Midbrain (tissue), 1 donor: ENCODE results near the gene BMP7.
"Not testable (repeated sequence)": the region's sequence is repeated elsewhere in the genome, so short reads cannot be mapped to it uniquely, and the experiment has no call there.

ENCODE experiments used
- DNase-seq: peaks from one replicate; lab custom pipeline; 2025; lab: John Stamatoyannopoulos, UW

Gene BMP7

DNA sequence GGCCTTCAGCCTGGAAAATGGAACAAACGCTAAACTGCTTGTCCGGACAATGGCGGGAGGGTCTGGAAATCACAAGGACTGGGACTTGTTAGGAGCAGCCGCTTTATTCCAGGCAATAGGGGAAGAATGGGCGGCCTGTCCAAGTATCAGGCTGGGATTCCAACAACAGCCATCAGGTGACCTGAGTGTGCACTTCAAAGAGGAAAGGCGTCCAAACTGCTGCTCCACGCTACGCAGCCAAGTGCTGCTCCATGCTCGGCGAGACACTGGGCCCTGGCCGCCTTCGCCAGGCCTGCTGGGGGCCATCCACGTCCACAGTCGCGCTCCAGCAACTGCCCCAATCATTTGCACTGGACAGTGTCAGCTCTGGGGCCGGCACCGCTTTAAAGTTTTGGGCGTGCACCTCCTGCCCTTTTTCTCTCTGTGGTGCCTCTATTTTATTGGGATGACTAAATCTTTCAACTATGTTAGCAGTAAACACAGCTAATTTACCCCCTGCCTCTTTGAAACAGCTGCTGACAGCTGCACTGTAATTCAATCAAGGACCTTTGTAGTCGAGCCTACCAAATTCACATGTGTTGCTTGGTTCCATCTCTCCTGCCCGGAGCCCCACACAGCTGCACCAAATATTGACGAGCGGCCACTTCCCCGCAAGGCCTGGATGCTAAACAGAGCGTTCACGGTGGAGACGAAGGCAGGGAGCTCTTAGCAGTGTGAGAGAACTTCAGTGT, 98.3 kb downstream of the BMP7 start:
- DNase-seq = no peak

GRCh38 chr20:57167292-57167655, 99.2 kb downstream of the BMP7 start:
- DNase-seq = no peak

DNA sequence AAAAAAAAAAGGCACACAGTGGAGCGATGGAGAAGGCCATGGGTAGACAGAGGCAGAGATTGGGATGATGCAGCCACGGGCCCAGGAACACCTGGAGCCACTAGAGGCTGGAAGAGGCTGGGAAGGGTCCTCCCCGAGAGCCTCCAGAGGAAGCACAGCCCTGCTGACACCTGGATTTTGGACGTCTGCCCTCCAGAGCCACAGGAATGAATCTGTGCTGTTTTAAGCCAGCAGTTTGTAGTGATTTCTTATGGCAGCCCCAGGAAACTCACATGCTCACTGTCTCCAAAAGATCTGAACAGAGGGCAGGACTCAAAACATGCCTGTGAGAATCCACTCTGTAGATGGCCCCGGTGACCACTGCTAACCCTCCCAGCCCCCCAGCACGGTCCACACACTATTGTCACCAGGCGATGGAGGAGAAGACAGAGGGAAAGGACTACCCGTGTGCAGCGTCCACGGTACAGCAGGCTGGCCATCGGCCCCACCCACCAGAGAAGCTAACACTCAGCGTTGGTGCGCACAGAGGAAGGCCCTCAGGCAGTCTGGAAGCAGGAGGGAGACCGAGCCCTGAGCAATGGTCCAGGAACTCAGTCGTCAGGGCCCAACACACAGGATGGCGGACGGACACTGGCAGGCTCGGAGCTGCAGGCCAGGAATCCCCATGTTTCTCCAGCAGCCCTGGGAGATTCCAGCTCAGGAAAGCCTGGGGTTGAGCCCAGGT, 99.7 kb downstream of the BMP7 start:
- no peak for DNase-seq

DNA sequence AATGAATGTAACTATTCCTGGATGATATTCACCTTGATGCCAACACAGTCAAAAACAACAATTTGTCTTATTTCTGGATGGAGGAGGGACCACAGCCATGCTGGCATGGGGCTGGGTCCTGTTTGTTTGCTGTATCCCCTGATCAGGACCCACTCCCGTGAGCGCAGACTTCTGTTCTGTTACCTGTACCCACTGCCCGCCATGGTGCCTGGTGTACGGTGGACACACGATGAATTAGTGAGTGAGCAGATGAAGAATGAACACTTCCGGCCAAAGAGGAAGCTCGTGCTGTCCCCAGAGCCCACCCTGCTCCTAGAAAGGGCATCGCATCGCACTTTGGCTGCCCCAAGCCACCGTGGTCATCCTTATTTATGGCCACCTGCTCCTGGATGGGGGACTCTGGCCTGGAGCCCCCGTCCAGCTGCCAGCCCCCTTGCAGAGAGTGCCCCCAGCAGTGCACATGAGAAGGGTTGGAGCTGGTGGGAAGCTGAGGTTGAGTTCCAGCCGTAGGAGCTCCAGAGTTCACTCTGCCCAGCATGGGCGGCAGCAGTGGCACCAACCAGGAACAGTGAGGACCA, 100.9 kb downstream of the BMP7 start:
- no peak for DNase-seq

GRCh38 chr20:57164872-57165271, 101.6 kb downstream of the BMP7 start:
- DNase-seq = no peak

GRCh38 chr20:57163041-57163440, 103.4 kb downstream of the BMP7 start:
- DNase-seq = no peak

- no peak for DNase-seq
These were observed 104.1 kb downstream of the BMP7 start for GRCh38 chr20:57162362-57162652.

DNA sequence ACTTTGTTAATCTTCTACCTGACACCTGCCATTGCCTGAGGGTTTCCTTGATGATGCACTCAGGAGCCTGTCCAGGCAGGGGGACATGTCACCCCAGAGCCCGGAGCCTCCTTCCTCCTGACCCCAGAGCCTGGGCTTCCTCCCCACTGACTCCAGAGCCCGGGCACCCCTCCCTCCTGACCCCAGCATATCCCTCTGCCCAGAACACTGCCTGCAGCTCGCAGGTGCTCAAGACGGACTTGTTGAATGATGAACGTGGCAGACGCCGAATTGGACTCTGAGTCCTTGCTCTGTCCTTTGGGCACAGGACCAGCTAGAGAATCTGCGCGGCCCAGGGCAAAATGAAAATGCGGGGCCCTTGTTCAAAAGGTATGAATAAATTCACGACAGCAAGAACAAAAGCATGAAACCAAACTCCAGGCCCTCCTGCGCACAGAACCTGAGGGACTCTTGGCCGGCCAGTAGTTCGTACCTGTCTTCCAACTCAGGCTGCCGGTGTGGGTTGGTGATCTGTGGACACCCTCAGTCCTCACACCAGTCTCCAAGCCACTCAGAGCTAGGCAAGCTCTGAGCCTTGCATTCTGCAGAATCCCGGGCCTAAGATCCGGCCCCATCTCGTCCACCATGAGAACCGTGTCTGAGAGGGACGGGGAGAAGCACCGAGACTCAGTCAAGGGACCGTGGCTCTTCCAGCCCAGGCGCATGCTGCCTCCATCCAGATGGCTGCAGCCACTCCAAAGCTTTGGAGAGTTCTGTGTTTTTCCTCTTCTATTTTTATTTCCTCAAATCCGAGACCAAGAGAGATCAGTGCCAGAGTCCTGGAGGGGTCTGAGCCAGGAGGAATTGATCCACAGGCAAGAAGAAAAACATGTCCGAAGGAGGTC, 104.7 kb downstream of the BMP7 start:
- DNase-seq = no peak

GRCh38 chr20:57160985-57161384, 105.5 kb downstream of the BMP7 start:
- no peak for DNase-seq

DNA sequence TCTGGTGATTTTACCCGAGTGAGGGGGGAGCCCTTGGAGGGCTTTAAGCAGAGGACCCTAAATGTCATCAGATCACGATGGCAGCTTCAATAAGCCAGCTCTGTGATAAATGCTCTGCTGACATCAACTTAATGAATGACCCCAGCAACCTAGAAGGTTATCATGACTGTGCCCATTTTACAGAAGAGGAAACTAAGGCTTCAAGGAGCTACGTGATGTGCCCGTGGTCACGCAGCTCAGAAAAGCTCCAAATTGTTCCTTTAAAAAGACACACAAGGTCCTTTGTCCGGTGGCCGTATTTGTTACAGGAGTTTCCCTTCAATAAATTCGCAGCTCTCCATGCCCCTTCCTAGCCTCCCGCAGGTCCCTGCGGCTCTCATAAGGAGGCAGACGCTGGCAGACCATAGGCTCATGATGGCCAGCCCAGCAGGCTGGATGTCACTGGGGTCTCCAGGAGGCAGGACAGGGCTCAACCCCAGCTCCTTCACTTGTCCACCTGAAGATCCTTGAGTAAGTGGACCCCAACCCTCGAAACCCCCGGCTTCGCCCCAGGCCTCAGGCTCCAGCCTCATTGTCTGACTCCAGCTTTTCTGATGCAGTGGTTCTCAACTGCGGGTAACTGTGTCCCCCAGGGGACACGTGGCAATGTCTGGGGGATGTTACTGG, 106.4 kb downstream of the BMP7 start:
- DNase-seq = no peak

- no peak for DNase-seq
These were observed 107.1 kb downstream of the BMP7 start for GRCh38 chr20:57159193-57159851.

DNA sequence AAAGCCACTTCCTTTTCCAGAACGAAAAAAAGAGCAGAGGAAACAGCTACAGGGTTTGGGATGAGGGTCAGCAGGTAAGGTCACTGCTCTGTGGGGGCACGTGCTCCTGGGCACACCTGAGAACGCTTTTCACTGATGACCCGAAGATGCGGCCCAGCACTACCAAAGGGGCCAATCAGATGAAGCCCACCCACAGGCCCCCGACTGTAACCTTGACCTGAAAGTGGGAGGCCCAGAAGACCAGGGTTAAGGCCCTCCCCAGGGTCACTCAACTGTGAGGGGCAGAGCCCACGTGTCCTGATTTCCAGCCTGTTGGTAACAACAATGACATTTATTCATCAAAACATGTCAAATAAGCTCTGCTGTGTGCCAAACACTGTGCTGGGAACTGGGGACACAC, 108.0 kb downstream of the BMP7 start:
- no peak for DNase-seq

- not testable (repeated sequence) for DNase-seq
These were observed 108.7 kb downstream of the BMP7 start for GRCh38 chr20:57157787-57158186.

- no peak for DNase-seq
These were observed 109.2 kb downstream of the BMP7 start for GRCh38 chr20:57157106-57157691.

GRCh38 chr20:57156011-57156729, 110.3 kb downstream of the BMP7 start:
- DNase-seq = no peak

GRCh38 chr20:57155415-57155814, 111.0 kb downstream of the BMP7 start:
- no peak for DNase-seq

DNA sequence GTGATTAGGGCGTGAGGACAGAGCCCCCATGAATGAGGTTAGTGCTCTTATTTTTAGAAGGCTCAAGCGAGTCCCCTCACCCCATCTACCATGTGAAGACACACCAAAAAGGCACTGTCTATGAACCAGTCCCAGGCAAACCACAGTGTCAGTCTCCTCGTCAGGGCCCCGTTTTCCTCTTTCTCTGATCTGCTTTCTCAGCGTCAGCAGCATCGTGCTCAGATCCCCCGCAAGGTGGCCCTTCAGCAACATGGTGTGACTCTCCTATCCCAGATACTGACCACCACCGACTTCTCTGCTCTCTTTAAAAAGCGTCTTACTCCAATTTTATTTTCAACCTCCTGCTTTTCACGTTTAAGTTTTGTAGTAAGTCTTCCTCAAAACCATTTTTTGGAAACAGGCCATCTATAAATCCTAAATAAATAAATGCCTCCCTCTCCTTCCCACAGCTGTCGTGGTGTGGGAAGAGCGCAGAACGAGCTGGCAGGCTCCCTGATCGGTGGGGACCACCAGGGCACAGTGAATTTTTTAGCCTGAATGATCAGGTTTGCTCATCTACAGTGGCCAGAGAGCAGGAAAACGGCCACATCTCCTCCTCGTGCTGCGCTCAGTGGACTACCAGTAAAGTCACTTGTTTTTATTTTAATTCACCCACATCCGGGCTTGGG, 113.1 kb downstream of the BMP7 start:
- DNase-seq = no peak

- no peak for DNase-seq
These were observed 113.9 kb downstream of the BMP7 start for GRCh38 chr20:57152557-57152956.

DNA sequence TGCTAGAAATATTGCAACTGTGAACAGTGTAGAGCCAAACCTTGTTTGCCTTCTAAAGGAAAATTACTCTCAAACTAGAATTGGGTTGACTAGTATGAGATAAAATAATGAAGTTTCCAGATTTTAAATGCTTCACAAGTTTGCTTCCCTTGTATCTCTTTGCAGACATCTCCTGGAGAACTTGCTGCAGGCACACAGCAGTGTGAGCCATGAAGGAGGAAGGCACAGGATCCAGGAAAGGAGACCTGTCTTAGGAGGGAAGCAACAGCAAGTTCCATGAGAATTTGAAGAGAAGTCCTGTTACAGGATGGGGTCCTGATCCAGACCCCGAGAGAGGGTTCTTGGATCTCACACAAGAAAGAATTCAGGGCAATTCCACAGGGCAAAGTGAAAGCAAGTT, 115.9 kb downstream of the BMP7 start:
- DNase-seq = no peak

GRCh38 chr20:57148263-57148662, 118.2 kb downstream of the BMP7 start:
- no peak for DNase-seq
